Kidney epithelial cell (primary cell): ENCODE results near the gene EFHC1. TPM values are rescaled to one million over a fixed set of nuclear protein-coding genes. Genes with fewer than 3 reads are reported as not detected.

Experiments
- DNase-seq: peaks from one replicate; pipeline ENCODE4 v3.0.0-alpha.2; 2010; ENCODE audit warnings: low read depth
- H3K27me3 ChIP-seq: 2 replicates; pipeline ENCODE4 v1.6.0; 2011; ENCODE audit warnings: low read length; ENCODE audit not compliant: control insufficient read depth, insufficient read depth
- H3K36me3 ChIP-seq: 2 replicates; pipeline ENCODE4 v1.5.1; 2011; ENCODE audit warnings: low read length; ENCODE audit not compliant: control insufficient read depth, insufficient read depth
- H3K4me3 ChIP-seq: 2 replicates; pipeline ENCODE4 v1.5.1; 2011; ENCODE audit warnings: low read depth, mild to moderate bottlenecking, control low read depth, low read length
- CTCF ChIP-seq: IDR thresholded peaks from 2 replicates; pipeline ENCODE4 v1.5.1; 2011; ENCODE audit warnings: mild to moderate bottlenecking, moderate library complexity, low read length, control low read depth, inconsistent platforms; ENCODE audit not compliant: insufficient read depth, poor library complexity, severe bottlenecking
- total RNA-seq: library from RNA; depleted of rRNA; stranded (reverse); fragments of >200 nt; gene quantifications from 2 replicates; pipeline ENCODE4 v1.2.3, GENCODE V29; 2015

Gene EFHC1
- total RNA-seq, 1 donor from 2014 or later: 22.9 TPM

DNA sequence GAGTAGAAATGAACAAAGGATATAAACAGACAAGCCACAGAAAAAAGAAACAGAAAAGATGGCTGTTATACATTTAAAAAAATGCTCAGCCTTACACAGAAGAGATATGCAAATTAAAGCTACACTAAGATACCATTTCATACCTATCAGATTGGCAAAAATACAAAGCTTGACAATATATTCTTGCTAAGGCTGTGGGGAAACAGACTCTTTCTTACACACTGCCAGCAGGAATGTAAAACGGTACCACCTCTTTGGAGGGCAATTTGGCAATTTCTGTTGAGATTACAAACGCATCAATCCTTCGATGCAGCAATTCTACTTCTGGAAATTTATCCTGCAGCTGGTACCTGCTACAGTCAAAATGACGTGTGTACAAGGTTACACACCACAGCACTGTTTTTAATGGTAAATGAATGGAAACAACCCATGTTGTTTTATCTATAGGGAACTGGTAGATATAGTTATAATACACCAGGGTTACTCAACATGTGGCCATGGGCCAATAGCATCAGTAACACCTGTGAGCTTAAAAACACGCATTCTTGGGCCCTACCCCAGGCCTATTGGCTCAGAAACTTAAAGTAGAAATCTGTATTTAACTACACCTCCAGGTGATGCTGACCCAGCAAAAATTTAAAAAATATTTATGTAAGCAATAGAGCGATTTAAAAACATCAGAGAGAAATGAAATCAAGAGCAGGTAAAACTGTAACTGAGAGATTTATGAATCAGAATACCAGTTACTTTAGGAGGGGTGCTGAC, 103.4 kb downstream of the EFHC1 start:
- H3K4me3 ChIP-seq: no peak overlapping the region
- no peak for DNase-seq
- TF ChIP-seq CTCF: no peak
- no peaks in the 10 kb centered on the region for H3K27me3 ChIP-seq
- no peaks in the 10 kb centered on the region for H3K36me3 ChIP-seq

DNA sequence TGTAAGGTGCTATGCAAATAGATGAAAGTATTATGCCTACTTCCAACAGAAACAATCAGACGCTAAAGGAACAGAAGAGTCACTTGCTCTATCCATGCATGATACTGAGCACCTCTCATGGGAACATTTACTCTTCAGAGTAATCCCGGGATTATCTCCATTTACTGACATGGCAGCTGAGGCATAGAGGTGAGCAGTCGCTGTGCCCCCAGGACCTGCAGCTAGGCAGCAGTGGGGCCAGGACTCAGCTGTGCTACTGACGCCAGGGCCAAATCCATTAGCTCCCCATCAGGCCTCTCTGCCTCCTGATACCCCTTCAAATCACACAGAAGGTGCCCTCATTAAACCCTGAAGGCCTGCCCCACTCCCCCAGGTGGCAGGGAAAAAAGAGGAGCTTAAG, 104.8 kb downstream of the EFHC1 start:
- Histone ChIP-seq H3K4me3 (no peak overlapping the region), H3K36me3 (no peaks in the 10 kb centered on the region), H3K27me3 (no peaks in the 10 kb centered on the region)
- TF ChIP-seq CTCF: no peak
- no peak for DNase-seq

DNA sequence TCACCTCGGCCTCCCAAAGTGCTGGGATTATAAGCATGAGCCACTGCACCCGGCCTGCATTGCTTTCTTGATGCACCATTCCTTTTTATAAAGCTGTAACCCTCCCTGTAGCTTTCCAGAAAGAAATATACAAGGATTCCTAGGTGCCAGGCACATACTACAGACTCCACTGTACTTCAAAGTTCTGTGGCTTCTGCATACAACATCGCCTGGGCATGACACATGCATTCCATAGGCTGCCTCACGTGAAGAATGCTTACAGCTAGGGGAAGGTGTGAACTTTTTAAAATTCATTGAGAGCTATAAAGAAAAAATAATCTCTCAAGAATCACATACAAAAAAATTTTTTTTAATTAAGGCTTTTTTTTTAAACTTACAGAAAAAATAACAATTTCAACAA, 106.5 kb downstream of the EFHC1 start:
- DNase-seq: no peak

DNA sequence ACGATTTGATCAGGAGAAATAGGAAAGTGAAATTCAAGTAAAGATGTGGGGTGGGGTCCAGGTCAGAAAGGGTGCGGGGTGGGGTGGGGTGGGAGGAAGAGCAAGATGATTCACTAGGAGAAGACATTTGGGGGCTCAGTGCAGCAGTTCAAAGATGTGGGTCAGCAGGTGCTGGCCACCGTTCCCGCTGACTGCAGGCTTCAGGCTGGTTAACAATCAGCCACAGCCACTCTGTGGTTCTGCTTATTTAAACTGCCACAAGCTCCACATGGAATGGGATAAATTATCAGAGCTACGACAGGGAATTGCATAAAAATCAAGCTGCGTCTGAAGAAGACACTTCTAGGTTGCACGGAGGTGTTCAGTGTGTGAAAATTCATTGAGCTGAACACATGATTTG, 107.3 kb downstream of the EFHC1 start:
- H3K36me3 ChIP-seq: no peaks in the 10 kb centered on the region
- no peak overlapping the region for H3K4me3 ChIP-seq
- no peak for TF ChIP-seq CTCF
- H3K27me3 ChIP-seq: no peaks in the 10 kb centered on the region
- DNase-seq: no peak

More for the DNA sequence above, 106.5 kb downstream of the EFHC1 start:
- Histone ChIP-seq H3K36me3 (no peaks in the 10 kb centered on the region), H3K4me3 (no peak overlapping the region), H3K27me3 (no peaks in the 10 kb centered on the region)
- no peak for TF ChIP-seq CTCF

DNA sequence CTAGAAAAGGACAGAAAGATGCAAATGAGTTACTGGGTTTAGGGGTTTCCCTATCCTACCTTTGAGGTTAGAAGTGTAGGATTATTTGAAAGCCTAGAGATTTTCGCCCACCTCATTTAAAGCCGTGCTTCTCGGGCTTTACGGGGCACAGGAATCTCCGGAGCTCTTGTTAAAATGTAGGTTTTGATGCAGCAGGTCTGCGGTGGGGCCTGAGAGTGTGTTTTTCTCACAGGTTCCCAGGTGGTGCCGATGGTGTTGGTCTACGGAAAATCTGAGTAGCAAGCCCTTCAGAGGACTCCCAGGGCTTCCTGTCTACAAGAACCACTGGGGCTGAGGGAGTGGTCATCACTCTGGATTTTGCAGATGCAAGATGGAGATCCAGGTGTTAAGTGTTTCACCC, 109.2 kb downstream of the EFHC1 start:
- H3K27me3 ChIP-seq: no peaks in the 10 kb centered on the region

More for the DNA sequence above, 109.2 kb downstream of the EFHC1 start:
- no peaks in the 10 kb centered on the region for H3K36me3 ChIP-seq
- H3K4me3 ChIP-seq: no peak overlapping the region
- no peak for TF ChIP-seq CTCF
- no peak for DNase-seq
